IMR-90 (cell line): ENCODE results near the gene EGLN1. TPM values are rescaled to one million over a fixed set of nuclear protein-coding genes. Genes with fewer than 3 reads are reported as not detected.

Experiments used
- ATAC-seq: fragments of 200-7000 bp; cut with Tn5 transposase; 2 replicates; pipeline ENCODE4 v1.9.1; 2020; ENCODE audit warnings: low read depth, mild to moderate bottlenecking, moderate library complexity
- BruUV-seq: library from RNA; stranded (reverse); fragments of 400-500 nt; replicated peaks from 2 replicates; lab custom pipeline; 2021; lab: Mats Ljungman, UMichigan
- CTCF ChIA-PET: fragments of 300-600 bp; formaldehyde crosslinking; extraction: SDS; loops from one replicate; lab custom pipeline; 2021; ENCODE audit warnings: antibody characterized with exemption; lab: Yijun Ruan, JAX
- POLR2A ChIA-PET: fragments of 300-600 bp; sonication (Branson Sonifier 250); formaldehyde crosslinking; loops from one replicate; lab custom pipeline; 2022; ENCODE audit warnings: antibody characterized with exemption; ENCODE audit not compliant: unreplicated experiment; lab: Charles Lee
- DNase-seq: peaks from one replicate; pipeline ENCODE4 v3.0.0; 2013
- H2AFZ ChIP-seq: replicated peaks from 2 replicates; pipeline ENCODE3; 2013; ENCODE audit warnings: low read length, mild to moderate bottlenecking; ENCODE audit not compliant: poor library complexity
- H2AK5ac ChIP-seq: 2 replicates; pipeline ENCODE4 v1.6.1; 2013; ENCODE audit warnings: low read depth, low read length, inconsistent platforms
- H2AK9ac ChIP-seq: replicated peaks from 2 replicates; pipeline ENCODE3; 2013; ENCODE audit warnings: mild to moderate bottlenecking, low read depth, low read length, moderate library complexity; ENCODE audit not compliant: poor library complexity
- H2BK120ac ChIP-seq: 2 replicates; pipeline ENCODE4 v1.6.1; 2013; ENCODE audit warnings: low read depth, low read length, inconsistent platforms
- H2BK15ac ChIP-seq: 3 replicates; pipeline ENCODE4 v1.6.1; 2013; ENCODE audit warnings: low read depth, low read length, inconsistent platforms
- H2BK20ac ChIP-seq: 2 replicates; pipeline ENCODE4 v1.6.1; 2013; ENCODE audit warnings: low read depth, mild to moderate bottlenecking, inconsistent platforms, low read length, moderate library complexity
- H2BK5ac ChIP-seq: 2 replicates; pipeline ENCODE4 v1.6.1; 2013; ENCODE audit warnings: mild to moderate bottlenecking, low read depth, low read length, inconsistent platforms; ENCODE audit not compliant: poor library complexity, severe bottlenecking
- H3K14ac ChIP-seq: replicated peaks from 2 replicates; pipeline ENCODE4 v1.6.1; 2013; ENCODE audit warnings: low read depth, low read length, inconsistent platforms
- H3K18ac ChIP-seq: 2 replicates; pipeline ENCODE4 v1.6.1; 2013; ENCODE audit warnings: low read depth, low read length, control low read depth
- H3K23ac ChIP-seq: 2 replicates; pipeline ENCODE4 v1.6.1; 2013; ENCODE audit warnings: low read depth, low read length, inconsistent platforms
- H3K27ac ChIP-seq: 2 replicates; pipeline ENCODE4 v1.5.1; 2013; ENCODE audit warnings: mild to moderate bottlenecking, control low read depth, low read length; ENCODE audit not compliant: insufficient read depth
- H3K27me3 ChIP-seq: 2 replicates; pipeline ENCODE4 v1.6.1; 2013; ENCODE audit warnings: low read length; ENCODE audit not compliant: control insufficient read depth, insufficient read depth
- H3K36me3 ChIP-seq: 2 replicates; pipeline ENCODE4 v1.6.1; 2013; ENCODE audit warnings: low read length, mixed read lengths; ENCODE audit not compliant: control insufficient read depth, insufficient read depth
- H3K4ac ChIP-seq: 2 replicates; pipeline ENCODE4 v1.6.1; 2013; ENCODE audit warnings: low read depth, low read length, inconsistent platforms
- H3K4me1 ChIP-seq: 2 replicates; pipeline ENCODE4 v1.6.1; 2013; ENCODE audit warnings: low read length, mixed read lengths; ENCODE audit not compliant: control insufficient read depth, insufficient read depth
- H3K4me2 ChIP-seq: 2 replicates; pipeline ENCODE4 v1.6.1; 2013; ENCODE audit warnings: low read depth, mild to moderate bottlenecking, control low read depth, low read length, moderate library complexity
- H3K4me3 ChIP-seq: 2 replicates; pipeline ENCODE4 v1.5.1; 2013; ENCODE audit warnings: low read depth, mild to moderate bottlenecking, control low read depth, low read length, moderate library complexity; ENCODE audit not compliant: insufficient read depth
- H3K56ac ChIP-seq: 2 replicates; pipeline ENCODE4 v1.6.1; 2013; ENCODE audit warnings: low read length, inconsistent platforms; ENCODE audit not compliant: insufficient read depth; ENCODE audit errors: extremely low read depth
- H3K79me1 ChIP-seq, 2 experiments: 2 replicates each; pipeline ENCODE4 v1.6.1; 2013; ENCODE audit warnings: low read length in 2 of 2, inconsistent platforms in 1 of 2, low read depth in 1 of 2
- H3K9ac ChIP-seq: 2 replicates; pipeline ENCODE4 v1.6.1; 2013; ENCODE audit warnings: low read depth, low read length, control low read depth
- H3K9me1 ChIP-seq: 2 replicates; pipeline ENCODE4 v1.6.1; 2013; ENCODE audit warnings: low read length, inconsistent platforms; ENCODE audit not compliant: insufficient read depth
- H3K9me3 ChIP-seq: 2 replicates; pipeline ENCODE4 v1.6.1; 2013; ENCODE audit warnings: low read length; ENCODE audit not compliant: control insufficient read depth, insufficient read depth
- H4K20me1 ChIP-seq: 2 replicates; pipeline ENCODE4 v1.6.1; 2013; ENCODE audit warnings: low read length, inconsistent platforms; ENCODE audit not compliant: insufficient read depth
- H4K5ac ChIP-seq: 2 replicates; pipeline ENCODE4 v1.6.1; 2013; ENCODE audit warnings: mild to moderate bottlenecking, low read depth, low read length, control low read depth
- H4K8ac ChIP-seq, 2 experiments: 2 replicates each; pipeline ENCODE4 v1.6.1; 2013; ENCODE audit warnings: low read depth in 2 of 2, low read length in 2 of 2, control low read depth in 1 of 2, inconsistent platforms in 1 of 2
- H4K91ac ChIP-seq: 2 replicates; pipeline ENCODE4 v1.6.1; 2013; ENCODE audit warnings: low read depth, low read length, inconsistent platforms; ENCODE audit not compliant: insufficient read depth
- BHLHE40 ChIP-seq: fragments of 150-350 bp; IDR thresholded peaks from 2 replicates; pipeline ENCODE4 v1.6.1; 2016; ENCODE audit warnings: mild to moderate bottlenecking, low read depth, low read length
- CEBPB ChIP-seq: IDR thresholded peaks from 2 replicates; pipeline ENCODE4 v1.6.1; 2012; ENCODE audit warnings: low read depth, low read length, improper control_type of control experiment
- CHD1 ChIP-seq: IDR thresholded peaks from 2 replicates; pipeline ENCODE4 v1.6.1; 2012; ENCODE audit warnings: low read depth, low read length, improper control_type of control experiment
- FOS ChIP-seq: fragments of 150-350 bp; IDR thresholded peaks from 2 replicates; pipeline ENCODE4 v1.6.1; 2016; ENCODE audit warnings: low read depth, low read length
- MAFK ChIP-seq: IDR thresholded peaks from 2 replicates; pipeline ENCODE4 v1.6.1; 2012; ENCODE audit warnings: low read depth, low read length, improper control_type of control experiment
- MAZ ChIP-seq: IDR thresholded peaks from 2 replicates; pipeline ENCODE4 v1.6.1; 2012; ENCODE audit warnings: low read depth, mild to moderate bottlenecking, low read length, improper control_type of control experiment, moderate library complexity, borderline replicate concordance
- POLR2A ChIP-seq: IDR thresholded peaks from 2 replicates; pipeline ENCODE4 v1.6.1; 2012; ENCODE audit warnings: mild to moderate bottlenecking, low read depth, low read length
- RAD21 ChIP-seq: IDR thresholded peaks from 2 replicates; pipeline ENCODE4 v1.6.1; 2012; ENCODE audit warnings: low read length, improper control_type of control experiment
- RCOR1 ChIP-seq: IDR thresholded peaks from 2 replicates; pipeline ENCODE4 v1.6.1; 2012; ENCODE audit warnings: mild to moderate bottlenecking, low read length, improper control_type of control experiment; ENCODE audit not compliant: insufficient replicate concordance
- RFX5 ChIP-seq: IDR thresholded peaks from 2 replicates; pipeline ENCODE4 v1.8.0; 2012; ENCODE audit warnings: low read depth, mild to moderate bottlenecking, low read length, moderate library complexity
- SMC3 ChIP-seq: fragments of 150-350 bp; IDR thresholded peaks from 2 replicates; pipeline ENCODE4 v1.6.1; 2016; ENCODE audit warnings: low read depth, mild to moderate bottlenecking, antibody characterized with exemption, low read length, moderate library complexity
- USF2 ChIP-seq: fragments of 150-350 bp; IDR thresholded peaks from 2 replicates; pipeline ENCODE4 v1.6.1; 2017; ENCODE audit warnings: mild to moderate bottlenecking, antibody characterized with exemption, low read length, low read depth
- WGBS, 2 experiments: methylation state at CpG; one replicate each; pipeline versions ENCODE4 v1.1.5 to v1.1.7; 2013; ENCODE audit warnings: missing lambda C conversion rate in 2 of 2; ENCODE audit not compliant: insufficient read length in 1 of 2; ENCODE audit errors: extremely low coverage in 2 of 2; 5-methylcytosine and 5-hydroxymethylcytosine counted together
- dilution Hi-C: fragments of 300-500 bp; cut with HindIII; formaldehyde crosslinking; loops from one replicate; pipeline ENCODE4 v1.14.3; 2018; ENCODE audit warnings: low sequenced_read_pairs; ENCODE audit not compliant: unreplicated experiment
- in situ Hi-C: fragments of 300-500 bp; cut with MboI; formaldehyde crosslinking; loops from 3 replicates; pipeline ENCODE4 v1.14.3; 2019; ENCODE audit warnings: low sequenced_read_pairs, inconsistent platforms, mixed read lengths
- intact Hi-C: fragments of 100-400 bp; cut with micrococcal nuclease; formaldehyde crosslinking; loops from 2 replicates; pipeline ENCODE4 v1.10.0; 2022
- polyA plus RNA-seq, 3 experiments: library from polyadenylated mRNA; depleted of rRNA; stranded (reverse); fragments of >200 nt; gene quantifications; 2 replicates each; pipeline ENCODE4 v1.2.3, GENCODE V29; 2012; ENCODE audit warnings: low replicate concordance in 1 of 3
- total RNA-seq: library from RNA; depleted of rRNA; stranded (reverse); fragments of >200 nt; gene quantifications from 2 replicates; pipeline ENCODE4 v1.2.3, GENCODE V29; 2012

EGLN1 gene
- total and polyA plus RNA-seq, 2 of the 4 experiments (the other 2 are of a cell fraction), result 25.7 to 26.9 TPM

GRCh38 chr1:231395076-231395997 lies 26.8 kb downstream of the EGLN1 start:
- peak; percentile 83 for ATAC-seq
- CTCF ChIA-PET, result interaction anchor here (0.6 to 0.7 kb wide), 2 partner anchors 37 to 754 kb away, joined by 3 read pairs; no protein-coding TSS in a partner anchor
- POLR2A ChIA-PET, result interaction anchor here (0.6 kb wide), 1 partner anchor 22 kb away, joined by 3 read pairs; no protein-coding TSS in a partner anchor
- Histone ChIP-seq H4K8ac (peak overlapping the region; percentile 6 to 86; a peak in 3 of 4 replicates), H3K4ac (peak overlapping the region; percentile 61), H3K27ac (peak overlapping the region; percentile 42), H3K18ac (peak overlapping the region; percentile 68; the same call in 1 of the 2 replicates), H2AFZ (peak overlapping the region; percentile 55), H2BK120ac (peak overlapping the region; percentile 50), H2BK20ac (peak overlapping the region; percentile 45), H3K9me3 (no peaks in the 10 kb centered on the region), H4K20me1 (peaks cover 41% of the 10 kb centered on the region), H3K4me2 (peak overlapping the region; percentile 69; the same call in 1 of the 2 replicates), H3K4me1 (peaks cover 7% of the 10 kb centered on the region), H2AK5ac (no peak overlapping the region), H3K36me3 (no peaks in the 10 kb centered on the region), H3K27me3 (no peaks in the 10 kb centered on the region), H3K79me1 (peaks cover 29 to 66% of the 10 kb centered on the region in 2 experiments), H3K23ac (peak overlapping the region; percentile 50; the same call in 1 of the 2 replicates), H4K5ac (no peak overlapping the region), H3K56ac (peak overlapping the region; percentile 80), H3K4me3 (peak overlapping the region; percentile 5; the same call in 1 of the 2 replicates), H2BK15ac (peak overlapping the region; percentile 27; the same call in 1 of the 3 replicates), H2BK5ac (peak overlapping the region; percentile 76), H4K91ac (peak overlapping the region; percentile 54), H2AK9ac (peak overlapping the region; percentile 13), H3K9me1 (peaks cover 11% of the 10 kb centered on the region), H3K9ac (peak overlapping the region; percentile 25; the same call in 1 of the 2 replicates), H3K14ac (peak overlapping the region; percentile 41)
- no TSS peak for BruUV-seq
- intact Hi-C loops, result loop anchor here (2.0 kb wide), 1 partner anchor 25 kb away; no protein-coding TSS in a partner anchor
- TF ChIP-seq RFX5 (no peak), USF2 (no peak), CHD1 (no peak), CEBPB (peak; percentile 55), MAFK (peak; percentile 14; the same call in 1 of the 2 replicates), SMC3 (no peak), BHLHE40 (peak; percentile 51), POLR2A (peak; percentile 58; the same call in 1 of the 2 replicates), RAD21 (no peak), MAZ (no peak), RCOR1 (peak; percentile 66), FOS (peak; percentile 77)
- peak; percentile 98 for DNase-seq
- 17% methylated on average over 2 of the region's 10 CpGs; no CpG with 5 or more reads in 1 of the 2 experiments for WGBS, 2 experiments
- in situ Hi-C loops, result no loop called here
- dilution Hi-C loops, result no loop called here
